Neural progenitor cell (in vitro differentiated cells): ENCODE measurements around the gene GINS2.

Experiments used
- CTCF ChIP-seq: fragments of 200-600 bp; sonication (generic); IDR thresholded peaks from 2 replicates; pipeline ENCODE4 v1.5.1; 2017; ENCODE audit warnings: antibody characterized with exemption, mild to moderate bottlenecking
- EZH2 ChIP-seq: fragments of 200-600 bp; sonication (generic); IDR thresholded peaks from 2 replicates; pipeline ENCODE4 v1.6.1; 2017; ENCODE audit warnings: antibody characterized with exemption, mild to moderate bottlenecking, moderate library complexity
- EZH2phosphoT487 ChIP-seq: fragments of 200-600 bp; sonication (generic); IDR thresholded peaks from 2 replicates; pipeline ENCODE4 v1.6.1; 2017; ENCODE audit warnings: antibody characterized with exemption

- TF ChIP-seq CTCF (peak; percentile 54), EZH2phosphoT487 (no peak), EZH2 (no peak)
Observed at GRCh38 chr16:85634747-85635544, 53.8 kb downstream of the GINS2 start.
